Left renal pelvis (tissue), 4 donors: ENCODE data around the gene RALGDS. TPM values are rescaled to one million over a fixed set of nuclear protein-coding genes. Genes with fewer than 3 reads are reported as not detected.

Experiments used
- DNase-seq, 4 donors: peaks; one replicate each; pipeline ENCODE4 v3.0.0-alpha.2; 2013; ENCODE audit warnings: low read depth in 4 of 4, low spot score in 3 of 4
- polyA plus RNA-seq, 4 donors: library from polyadenylated mRNA; unstranded; fragments of 120-200 nt; gene quantifications; one replicate each; pipeline ENCODE4 v1.2.1, GENCODE V29; 2013; ENCODE audit not compliant: insufficient read length in 4 of 4

The RALGDS gene
- polyA plus RNA-seq, 4 donors = 28.5 to 39.6 (median 33.9) TPM

DNA sequence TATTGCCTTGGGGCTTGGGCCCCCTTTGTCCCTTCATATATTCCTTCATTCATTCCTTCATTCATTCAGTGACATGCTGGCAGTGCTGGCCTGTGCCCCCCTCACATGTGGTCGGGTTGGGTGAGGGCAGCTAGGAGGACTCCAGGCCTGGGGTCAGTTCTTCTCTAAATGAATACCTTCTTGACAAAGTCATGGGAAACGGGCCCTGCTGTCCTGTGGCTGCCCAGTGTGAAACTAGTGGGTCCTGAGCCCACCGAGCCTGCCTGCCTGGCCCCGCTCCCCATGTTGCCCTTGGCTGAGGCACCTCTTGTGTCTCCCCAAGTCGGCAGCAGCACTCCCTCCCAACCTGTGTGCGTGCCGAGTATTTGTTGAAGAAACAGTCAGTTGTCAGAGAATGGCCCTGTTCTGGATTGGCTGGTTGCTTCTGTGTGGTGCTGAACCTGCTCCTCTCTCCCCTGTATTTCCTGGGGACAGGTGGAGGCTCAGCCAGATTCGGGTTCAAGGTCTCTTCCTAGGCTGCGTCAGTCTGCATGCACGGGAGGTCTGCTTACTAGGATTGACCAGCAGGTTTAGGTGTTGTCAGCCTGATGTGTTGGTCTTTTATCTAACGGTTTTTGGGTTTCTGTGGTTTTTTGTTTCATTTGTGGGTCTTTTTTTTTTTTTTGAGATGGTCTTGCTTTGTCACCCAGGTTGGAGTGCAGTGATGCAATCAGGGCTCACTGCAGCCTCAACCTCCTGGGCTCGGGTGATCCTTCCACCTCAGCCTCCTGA lies 62.3 kb downstream of the RALGDS start:
- no peak for DNase-seq

DNA sequence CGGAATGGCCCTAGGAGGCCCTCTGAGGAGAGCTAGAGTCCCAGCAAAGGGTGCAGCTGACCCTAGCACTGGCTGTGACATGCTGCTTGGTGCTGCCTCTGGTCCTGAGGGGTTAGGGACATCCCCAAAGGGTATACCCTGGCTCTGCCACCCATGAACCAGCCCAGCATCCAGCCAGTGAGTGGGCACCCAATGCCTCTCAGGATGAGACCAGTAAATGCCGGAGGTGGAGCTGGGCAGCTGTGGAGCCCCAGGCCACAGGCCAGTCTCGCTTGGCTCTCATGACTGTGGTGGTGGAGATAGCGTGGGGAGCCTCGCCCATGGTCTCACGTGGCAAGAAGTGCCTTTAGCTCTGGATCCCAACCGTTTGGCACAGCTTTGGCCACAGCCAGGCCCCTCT lies 63.0 kb downstream of the RALGDS start:
- DNase-seq = no peak

DNA sequence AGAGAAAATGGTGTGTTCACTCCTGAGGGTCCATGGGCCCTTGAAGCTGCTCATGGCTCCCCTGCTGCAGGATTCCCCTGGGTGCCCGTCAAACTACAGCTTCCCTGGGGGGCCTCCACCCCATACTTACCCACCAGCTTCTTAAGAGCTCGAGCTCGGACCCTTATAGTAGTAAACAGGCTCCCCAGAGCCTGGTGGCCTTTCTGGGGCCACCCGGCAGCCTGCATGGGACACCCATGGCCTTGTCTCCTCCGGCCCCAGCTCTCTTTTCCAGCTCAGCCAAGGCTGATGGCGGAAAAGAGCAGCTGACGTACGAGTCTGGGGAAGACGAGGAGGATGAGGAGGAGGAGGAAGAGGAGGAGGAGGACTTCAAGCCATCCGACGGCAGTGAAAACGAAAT lies 63.5 kb downstream of the RALGDS start:
- no peak for DNase-seq

DNA sequence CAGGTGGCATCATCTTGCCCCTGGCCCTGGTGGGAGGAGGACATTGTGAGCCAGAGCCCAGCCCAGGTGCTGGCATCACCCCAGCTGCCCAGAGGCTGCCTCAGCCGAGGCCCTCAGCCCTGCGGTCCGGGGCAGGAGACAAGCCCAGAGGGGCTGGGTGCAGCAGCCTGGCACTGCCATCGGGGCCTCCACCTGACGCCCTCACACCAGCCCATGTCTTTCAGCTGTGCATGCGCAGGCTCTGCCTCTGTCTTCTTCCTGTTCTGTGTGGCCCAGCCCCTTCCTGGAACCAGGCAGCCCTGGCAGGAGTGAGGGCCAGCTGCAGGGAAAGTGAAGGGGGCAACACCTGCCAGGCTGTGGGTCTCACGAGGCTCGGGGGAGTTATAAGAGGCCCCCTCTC lies 64.0 kb downstream of the RALGDS start:
- no peak for DNase-seq

DNA sequence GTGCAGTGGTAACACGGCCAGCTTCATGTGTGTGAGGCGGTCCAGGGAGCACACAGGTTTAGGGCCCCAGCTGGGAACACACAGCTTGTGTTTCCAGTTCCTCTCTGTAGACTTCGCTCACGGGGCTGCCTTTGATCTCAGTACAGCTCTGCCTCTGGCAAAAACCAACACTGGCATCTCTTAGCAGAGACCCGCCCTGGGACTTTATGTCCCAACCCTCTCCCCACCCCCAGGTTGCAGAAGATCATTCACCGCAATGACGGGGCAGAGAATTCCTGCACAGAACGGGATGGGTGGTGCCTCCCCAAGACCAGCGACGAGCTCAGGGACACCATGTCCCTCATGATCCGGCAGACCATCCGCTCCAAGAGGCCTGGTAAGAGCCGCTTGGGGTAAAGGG lies 64.5 kb downstream of the RALGDS start:
- DNase-seq = no peak

DNA sequence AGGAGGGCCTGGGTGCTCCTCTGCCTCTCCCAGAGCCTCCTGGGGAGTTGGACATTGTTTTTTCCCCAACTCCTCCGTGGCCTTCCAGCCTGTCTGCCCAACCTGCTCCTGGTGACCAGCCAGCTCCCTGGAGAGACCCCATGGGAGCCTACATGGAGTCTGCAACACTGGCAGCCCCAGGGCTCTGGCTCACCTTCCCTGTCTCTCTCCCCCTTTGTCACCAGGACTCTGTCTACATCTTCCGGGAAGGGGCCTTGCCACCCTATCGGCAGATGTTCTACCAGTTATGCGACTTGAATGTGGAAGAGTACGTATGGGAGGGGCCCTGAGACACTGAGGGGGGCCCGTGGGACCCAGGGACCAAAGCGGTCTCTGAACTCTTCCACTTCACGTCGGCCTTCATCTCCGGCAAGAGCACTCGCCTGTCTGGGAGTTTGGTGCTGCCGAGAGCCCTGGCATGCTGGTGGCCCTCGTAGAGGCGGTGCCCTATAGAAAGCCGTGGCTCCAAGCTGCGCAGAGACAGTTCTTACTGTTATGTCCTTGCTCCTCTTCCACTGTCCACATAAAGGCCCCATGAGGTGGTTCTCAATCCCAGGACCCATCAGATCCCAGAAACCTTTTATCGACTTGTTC lies 65.1 kb downstream of the RALGDS start:
- DNase-seq = no peak

DNA sequence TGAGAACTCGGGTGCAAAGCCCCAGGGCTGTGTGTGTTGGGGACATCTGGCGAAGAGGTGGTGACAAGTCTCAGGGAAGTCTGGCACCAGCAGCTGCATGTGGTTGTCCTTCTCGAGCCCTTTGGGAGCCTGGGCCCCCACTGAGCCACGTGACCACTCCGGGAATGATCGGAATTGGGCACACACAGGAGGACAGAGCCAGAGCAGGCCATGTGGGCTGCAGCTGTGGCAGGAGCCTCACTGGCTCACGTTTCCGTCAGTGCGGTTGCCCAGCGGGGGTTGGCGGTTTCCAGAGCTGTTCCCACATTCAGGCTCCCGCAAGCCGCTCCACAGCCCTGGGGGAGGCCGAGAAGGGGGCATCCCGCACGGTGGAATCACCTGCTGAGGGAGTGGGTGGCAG lies 66.1 kb downstream of the RALGDS start:
- no peak for DNase-seq

DNA sequence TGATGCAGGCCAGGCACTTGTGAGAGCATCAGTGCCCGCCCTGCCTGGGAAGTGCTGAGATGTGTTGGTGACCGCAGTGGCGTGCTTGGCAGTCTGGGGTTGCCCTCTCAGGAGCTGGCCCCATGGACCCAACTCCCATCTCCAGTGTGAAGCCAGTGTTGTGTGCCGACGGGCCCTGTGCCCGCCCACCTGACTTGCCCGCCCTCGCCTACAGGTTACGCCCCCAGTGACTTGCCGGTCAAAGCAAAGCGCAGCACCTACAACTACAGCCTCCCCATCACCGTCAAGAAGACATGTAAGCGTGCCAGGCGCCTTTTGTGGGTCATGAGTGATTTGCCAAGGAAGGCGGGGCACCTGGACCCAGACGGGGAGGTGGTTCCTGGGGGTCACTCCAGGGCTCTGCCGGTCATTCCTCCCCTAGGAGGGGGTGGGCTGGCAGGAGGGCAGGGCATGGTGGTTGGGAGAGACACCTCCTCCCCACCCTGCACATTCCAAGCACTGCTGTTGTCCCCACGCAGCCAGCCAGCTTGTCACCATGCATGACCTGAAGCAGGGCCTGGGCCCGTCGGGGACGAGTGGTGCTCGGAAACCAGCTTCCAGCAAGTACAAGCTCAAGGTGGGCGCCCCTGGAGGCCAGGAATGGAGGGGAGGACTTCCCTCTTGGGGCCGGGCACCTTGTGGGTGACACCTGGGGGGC lies 66.7 kb downstream of the RALGDS start:
- no peak for DNase-seq

DNA sequence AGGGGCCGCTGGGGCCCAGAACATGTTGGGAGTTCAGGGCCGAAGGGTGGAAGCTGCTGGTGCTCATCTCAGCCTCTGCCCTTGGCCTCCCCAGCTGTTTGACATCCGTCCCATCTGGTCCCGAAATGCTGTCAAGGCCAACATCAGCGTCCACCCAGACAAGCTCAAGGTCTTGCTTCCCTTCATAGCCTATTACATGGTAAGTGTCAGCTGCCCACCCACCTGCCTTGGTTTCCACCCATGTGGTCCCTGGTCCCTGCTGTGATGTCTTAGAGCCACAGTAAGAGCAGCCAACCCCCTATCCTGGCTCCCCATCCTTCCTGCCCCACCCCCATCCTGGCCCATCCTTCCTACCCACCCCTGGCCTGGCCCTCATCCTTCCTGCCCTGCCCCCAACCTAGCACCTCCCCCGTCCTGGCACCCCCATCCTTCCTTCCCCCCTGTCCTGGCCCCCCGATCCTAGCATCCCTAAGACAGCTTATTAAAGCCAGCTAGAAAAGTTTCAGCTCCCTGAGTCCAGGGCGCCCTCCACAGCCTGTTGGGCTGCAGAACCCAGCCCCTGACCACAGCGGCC lies 69.0 kb downstream of the RALGDS start:
- DNase-seq = no peak

DNA sequence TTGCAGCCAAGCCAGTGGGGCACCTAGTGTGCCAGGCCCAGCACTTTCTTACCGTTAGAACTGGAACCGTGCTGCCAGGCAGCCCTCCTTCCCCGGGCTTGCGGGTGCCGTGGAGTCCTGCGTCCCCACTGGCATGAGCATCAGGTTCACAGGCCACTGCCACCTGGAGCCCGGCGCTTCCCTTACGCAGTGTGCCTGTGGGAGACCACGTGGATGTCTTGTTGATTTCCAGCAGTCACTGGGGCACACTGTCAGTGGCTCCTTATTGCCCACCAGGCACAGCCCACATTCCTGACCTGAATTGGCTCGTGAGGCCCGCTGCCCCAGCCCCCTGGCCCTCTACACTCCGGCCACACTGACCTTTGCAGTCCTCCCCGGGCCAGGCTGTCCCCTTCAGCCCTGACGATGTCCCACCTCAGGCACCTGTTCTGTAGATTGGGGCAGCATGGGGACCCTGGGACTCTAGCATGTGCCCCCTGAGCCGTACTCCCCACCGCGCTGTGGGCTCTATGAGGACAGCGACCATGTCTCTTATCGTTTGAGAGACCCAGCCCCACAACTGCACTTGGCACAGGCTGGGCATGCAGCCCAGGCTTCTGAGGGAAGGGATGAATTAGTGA lies 69.6 kb downstream of the RALGDS start:
- no peak for DNase-seq

DNA sequence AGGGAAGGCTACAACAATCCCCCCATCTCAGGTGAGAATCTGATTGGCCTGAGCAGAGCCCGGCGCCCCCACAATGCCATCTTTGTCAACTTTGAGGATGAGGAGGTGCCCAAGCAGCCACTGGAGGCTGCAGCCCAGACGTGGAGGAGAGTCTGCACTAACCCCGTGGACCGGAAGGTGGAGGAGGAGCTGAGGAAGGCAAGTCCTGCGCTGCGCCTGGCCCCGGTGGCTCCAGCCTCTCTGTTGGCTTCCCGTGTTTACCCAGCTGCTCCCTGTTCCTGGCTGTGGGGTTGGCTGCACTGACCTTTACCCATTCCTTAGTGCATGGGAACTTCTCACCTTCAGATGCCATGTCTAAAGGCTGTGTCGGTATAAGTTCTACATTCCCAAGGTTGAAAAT lies 70.3 kb downstream of the RALGDS start:
- DNase-seq = no peak

DNA sequence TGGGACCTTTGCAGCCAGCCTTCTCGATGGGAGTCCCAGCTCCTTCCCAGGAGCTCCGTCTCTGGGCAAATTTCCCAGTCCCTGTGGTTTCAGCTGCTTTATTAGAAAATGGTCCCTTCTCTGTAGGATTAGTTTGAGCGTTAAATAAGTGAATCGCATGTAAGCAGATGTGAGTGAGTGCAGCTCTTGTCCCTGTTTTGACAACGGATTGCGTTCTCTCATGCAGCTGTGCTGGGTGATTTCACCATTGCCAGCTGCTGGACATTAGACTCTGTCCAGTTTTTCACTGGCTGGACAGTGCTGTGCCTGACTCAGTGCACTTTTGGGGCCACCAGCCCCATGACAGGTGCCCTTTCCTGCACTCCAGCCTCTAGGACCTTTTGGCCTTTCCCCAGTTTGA lies 70.9 kb downstream of the RALGDS start:
- no peak for DNase-seq

DNA sequence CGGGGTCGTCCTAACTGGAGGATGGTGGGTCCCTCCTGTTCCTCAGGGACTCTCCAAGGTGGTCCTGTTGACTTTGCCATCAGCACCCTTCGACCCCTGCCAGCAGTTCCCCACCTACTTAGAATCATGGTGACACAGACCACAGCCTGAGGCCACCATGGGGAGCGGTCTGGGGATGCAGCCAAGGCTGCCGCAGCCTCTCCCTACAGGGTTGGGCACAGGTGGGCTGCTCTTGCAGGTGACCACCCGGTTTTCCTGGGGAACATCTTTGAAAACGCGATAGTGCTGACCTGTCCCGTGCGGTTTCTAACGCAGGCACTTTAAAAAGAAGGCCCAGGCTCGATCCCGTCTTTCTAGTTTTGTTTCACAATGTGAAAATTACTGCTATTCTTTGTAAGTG lies 72.0 kb downstream of the RALGDS start:
- DNase-seq = no peak

DNA sequence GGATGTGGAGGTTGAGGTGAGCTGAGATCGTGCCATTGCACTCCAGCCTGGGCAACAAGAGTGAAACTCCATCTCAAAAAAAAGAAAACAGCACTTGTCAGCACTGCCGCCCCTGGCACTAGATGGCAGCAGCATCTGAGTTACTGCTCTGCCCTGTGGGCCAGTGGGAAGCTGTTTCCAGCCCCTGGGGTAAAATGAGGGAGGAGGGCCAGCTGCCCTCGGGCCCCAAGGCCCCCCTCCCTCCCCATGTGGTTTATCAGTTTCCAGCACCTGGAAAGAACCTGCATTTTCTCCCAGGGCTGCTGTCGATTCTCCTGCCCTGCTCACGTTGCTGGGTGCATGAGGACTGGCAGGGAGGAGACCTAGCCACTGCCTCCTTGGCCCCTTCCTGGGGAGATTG lies 72.4 kb downstream of the RALGDS start:
- no peak for DNase-seq

Other genes with a start within 250 kb of the RALGDS start
- gene AK8, start 243.0 kb downstream of the RALGDS start, polyA plus RNA-seq = 1 to 10 TPM; 2.0 to 3.9 (median 3.8) TPM
- gene SPACA9, start 242.3 kb downstream of the RALGDS start, polyA plus RNA-seq = 10 to 100 TPM in 1 of 4 donors, 1 to 10 TPM in 3; 6.2 to 10.5 (median 8.6) TPM
- gene TSC1, start 176.6 kb downstream of the RALGDS start, polyA plus RNA-seq = 10 to 100 TPM; 38.2 to 59.5 (median 45.5) TPM
- 1 to 10 TPM in 1 of 4 donors, under 1 TPM in 3; 0.39 to 1.3 (median 0.70) TPM for gene GFI1B, start 142.5 kb downstream of the RALGDS start, polyA plus RNA-seq
- 10 to 100 TPM; 53.2 to 79.9 (median 64.2) TPM for gene GTF3C5, start 90.2 kb downstream of the RALGDS start, polyA plus RNA-seq
- gene CEL, start 59.3 kb downstream of the RALGDS start, polyA plus RNA-seq = 1 to 10 TPM; 2.0 to 5.6 (median 4.8) TPM
- 1 to 10 TPM; 1.8 to 4.7 (median 2.4) TPM for gene GBGT1, start 42.7 kb upstream of the RALGDS start, polyA plus RNA-seq
- under 1 TPM in 2 of 4 donors, not detected in 2; 0.29 to 0.32 TPM for gene OBP2B, start 88.0 kb upstream of the RALGDS start, polyA plus RNA-seq
- 10 to 100 TPM in 3 of 4 donors, 1 to 10 TPM in 1; 3.0 to 29.2 (median 15.2) TPM for gene ABO, start 154.0 kb upstream of the RALGDS start, polyA plus RNA-seq
- gene SURF6, start 214.9 kb upstream of the RALGDS start, polyA plus RNA-seq = 10 to 100 TPM; 21.1 to 36.9 (median 26.7) TPM
- gene MED22, start 226.9 kb upstream of the RALGDS start, polyA plus RNA-seq = 10 to 100 TPM; 24.2 to 29.9 (median 24.8) TPM
- gene RPL7A, start 227.0 kb upstream of the RALGDS start, polyA plus RNA-seq = 1,000 to 10,000 TPM; 2,222 to 2,557 (median 2,398) TPM
- gene SURF1, start 235.2 kb upstream of the RALGDS start, polyA plus RNA-seq = 10 to 100 TPM; 22.0 to 50.5 (median 38.9) TPM
- gene SURF2, start 235.3 kb upstream of the RALGDS start, polyA plus RNA-seq = 10 to 100 TPM; 12.4 to 25.6 (median 20.9) TPM